K562 (cell line): ENCODE measurements around the gene SERP1.

Source experiments
- CEBPB ChIP-seq: fragments of 450-650 bp; IDR thresholded peaks from 2 replicates; pipeline ENCODE4 v1.6.1; 2016; ENCODE audit warnings: missing genetic modification characterization, missing compliant biosample characterization
- CTCF ChIP-seq, 3 experiments: IDR thresholded peaks in 2 of 3; conservative IDR thresholded peaks in 1 of 3; 2 replicates each; pipeline ENCODE4 v1.5.1; 2011 to 2012; ENCODE audit warnings: low read length in 3 of 3, mild to moderate bottlenecking in 3 of 3, control low read depth in 2 of 3, improper control_type of control experiment in 1 of 3, inconsistent platforms in 1 of 3, low read depth in 1 of 3, mixed read lengths in 1 of 3, moderate library complexity in 1 of 3; ENCODE audit not compliant: insufficient read depth in 2 of 3
- EZH2 ChIP-seq: IDR thresholded peaks from 2 replicates; pipeline ENCODE4 v1.6.1; 2012; ENCODE audit warnings: low read depth, mild to moderate bottlenecking, inconsistent platforms, low read length, borderline replicate concordance
- GATAD2A ChIP-seq: fragments of 450-650 bp; IDR thresholded peaks from 2 replicates; pipeline ENCODE4 v1.6.1; 2017
- MAZ ChIP-seq, 2 experiments: fragments of 450-650 bp in 1 of 2; sonication (generic) in 1 of 2; formaldehyde crosslinking; IDR thresholded peaks in 1 of 2; conservative IDR thresholded peaks in 1 of 2; 2 replicates each; pipeline versions ENCODE4 v1.4.0 to v1.5.0; 2020; ENCODE audit warnings: mild to moderate bottlenecking in 1 of 2, missing genetic modification reagents in 1 of 2
- POLR2A ChIP-seq: fragments of 450-650 bp; conservative IDR thresholded peaks from 2 replicates; pipeline ENCODE4 v1.6.1; 2016
- REST ChIP-seq, 2 experiments: fragments of 450-650 bp; formaldehyde crosslinking in 1 of 2; IDR thresholded peaks; 2 replicates each; pipeline versions ENCODE4 v1.4.0 to v1.6.1; 2014 to 2020; ENCODE audit warnings: mild to moderate bottlenecking in 2 of 2, borderline replicate concordance in 1 of 2, low read depth in 1 of 2
- RFX1 ChIP-seq: fragments of 450-650 bp; IDR thresholded peaks from 2 replicates; pipeline ENCODE4 v1.6.1; 2016; ENCODE audit warnings: mild to moderate bottlenecking, moderate library complexity
- SIRT6 ChIP-seq: IDR thresholded peaks from one replicate; pipeline ENCODE4 v1.6.1; 2012; ENCODE audit warnings: low read depth, mild to moderate bottlenecking, control low read depth, inconsistent platforms, low read length, moderate library complexity
- SRSF9 ChIP-seq: fragments of 200-400 bp; formaldehyde crosslinking; IDR thresholded peaks from 2 replicates; pipeline ENCODE4 v1.6.1; 2017; ENCODE audit warnings: low read depth, low read length, borderline replicate concordance
- USF1 ChIP-seq: sonication (generic); formaldehyde crosslinking; IDR thresholded peaks from 2 replicates; pipeline ENCODE4 v1.9.0; 2022; ENCODE audit warnings: mild to moderate bottlenecking, missing genetic modification reagents
- YY1 ChIP-seq, 3 experiments: IDR thresholded peaks; 2 replicates each; pipeline ENCODE4 v1.6.1; 2011; ENCODE audit warnings: low read length in 2 of 3, mild to moderate bottlenecking in 2 of 3, moderate library complexity in 2 of 3, borderline replicate concordance in 1 of 3, control low read depth in 1 of 3, low read depth in 1 of 3; ENCODE audit not compliant: insufficient read depth in 3 of 3, insufficient replicate concordance in 2 of 3, control insufficient read depth in 1 of 3, insufficient read length in 1 of 3; ENCODE audit errors: extremely low read depth in 1 of 3
- ZSCAN29 ChIP-seq: fragments of 450-650 bp; IDR thresholded peaks from 2 replicates; pipeline ENCODE4 v1.6.1; 2017

- TF ChIP-seq MAZ (CRISPR knock-in tag; conservative IDR thresholded peaks at IDR 0.05 in 1 of 2, IDR thresholded peaks at IDR 0.05 in 1 of 2) (peak; percentile 97 to 98), CTCF (IDR thresholded peaks at IDR 0.05 in 2 of 3, conservative IDR thresholded peaks at IDR 0.05 in 1 of 3; ENCODE audit: insufficient read depth in 2 of 3, low read depth in 1 of 3, low read length in 3 of 3) (no peak; a peak in 1 of 6 replicates), GATAD2A (no peak), EZH2 (no peak), YY1 (IDR thresholded peaks at IDR 0.05; ENCODE audit: borderline replicate concordance in 1 of 3, control insufficient read depth in 1 of 3, extremely low read depth in 1 of 3, insufficient read depth in 3 of 3, insufficient read length in 1 of 3, insufficient replicate concordance in 2 of 3, low read depth in 1 of 3, low read length in 2 of 3) (peak; percentile 88 to 99 (median 95)), ZSCAN29 (no peak), SRSF9 (no peak), POLR2A (peak; percentile 94), SIRT6 (no peak), REST (IDR thresholded peaks at IDR 0.05; ENCODE audit: borderline replicate concordance) (no peak), REST (CRISPR knock-in tag; IDR thresholded peaks at IDR 0.05; ENCODE audit: low read depth) (peak; percentile 46), CEBPB (tag) (no peak), USF1 (CRISPR knock-in tag) (no peak), RFX1 (no peak)
These were observed at the start of gene SERP1, which contains the start of gene EIF2A for GRCh38 chr3:150546226-150547044.
